Activated naive CD8-positive, alpha-beta T cell treated with anti-CD3 and anti-CD28 coated beads, Interleukin-2, amount 50 U/mL, for 24 hours (primary cell): ENCODE results near the gene NCAPD2.

Experiments used
- ATAC-seq: fragments of 150-1000 bp; cut with Tn5 transposase; one replicate; pipeline ENCODE4 v1.10.0; 2021
- DNase-seq: peaks from one replicate; pipeline ENCODE4 v3.0.0; 2021
- H3K27ac Mint-ChIP-seq: one replicate; pipeline ENCODE4 v1.8.0; 2021; ENCODE audit warnings: mild to moderate bottlenecking, mixed read lengths
- H3K27me3 Mint-ChIP-seq: one replicate; pipeline ENCODE4 v1.8.0; 2021; ENCODE audit warnings: mixed read lengths
- H3K36me3 Mint-ChIP-seq: one replicate; pipeline ENCODE4 v1.8.0; 2021; ENCODE audit warnings: low read depth, mixed read lengths
- H3K4me1 Mint-ChIP-seq: one replicate; pipeline ENCODE4 v1.8.0; 2021; ENCODE audit warnings: mixed read lengths
- H3K4me3 Mint-ChIP-seq: one replicate; pipeline ENCODE4 v1.8.0; 2021; ENCODE audit warnings: mild to moderate bottlenecking, moderate library complexity, mixed read lengths
- H3K9me3 Mint-ChIP-seq: one replicate; pipeline ENCODE4 v1.8.0; 2021; ENCODE audit warnings: mixed read lengths

NCAPD2 gene

DNA sequence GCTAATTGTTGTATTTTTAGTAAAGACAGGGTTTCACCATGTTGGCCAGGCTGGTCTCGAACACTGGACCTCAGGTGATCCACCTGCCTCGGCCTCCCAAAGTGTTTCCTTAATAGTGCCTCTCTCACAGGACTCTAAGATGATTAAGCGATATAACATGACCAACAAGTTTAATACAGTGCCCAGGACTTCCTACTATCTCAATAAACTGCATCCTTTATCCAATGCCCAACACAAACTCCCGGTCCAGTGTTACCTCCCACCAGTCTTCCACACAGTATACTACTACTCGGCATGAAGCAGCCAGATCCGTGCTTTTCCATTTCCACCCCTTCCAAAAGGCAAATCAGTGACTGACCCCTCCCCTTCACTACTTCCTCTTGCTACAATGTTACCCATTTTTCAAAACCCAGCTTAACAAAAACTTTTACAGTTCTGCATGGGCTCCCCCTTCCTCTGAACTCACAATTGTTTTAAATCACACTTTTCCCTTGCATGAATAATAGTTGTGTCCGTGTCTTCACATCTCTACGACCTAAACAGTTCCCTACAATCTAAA is 73.3 kb downstream of the NCAPD2 start:
- ATAC-seq (no peak), DNase-seq (no peak)
- Mint-ChIP-seq H3K4me3 (peak overlapping the region; percentile 100), H3K4me1 (peaks cover 60% of the 10 kb centered on the region), H3K36me3 (peaks cover 73% of the 10 kb centered on the region), H3K9me3 (no peaks in the 10 kb centered on the region), H3K27me3 (no peaks in the 10 kb centered on the region), H3K27ac (peak overlapping the region; percentile 100)

DNA sequence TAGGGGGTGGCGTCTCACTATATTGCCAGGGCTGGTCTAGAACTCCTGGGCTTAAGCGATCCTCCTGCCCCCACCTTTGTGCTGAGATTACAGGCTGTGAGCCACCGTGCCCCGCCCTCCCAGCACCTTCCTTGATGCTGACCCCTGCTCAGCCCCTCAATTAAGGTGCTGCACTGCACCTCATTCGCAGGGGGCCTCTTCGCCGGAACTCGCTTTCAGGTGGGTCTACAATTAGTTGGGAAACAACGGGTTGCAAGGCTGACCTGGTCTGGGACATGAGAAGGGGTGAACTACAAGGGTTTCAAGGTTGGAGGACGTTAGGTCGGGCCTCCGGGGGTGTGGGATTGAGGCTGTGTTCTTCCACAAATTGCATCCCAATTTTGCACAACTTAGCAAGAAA is 75.4 kb downstream of the NCAPD2 start:
- DNase-seq = no peak
- no peaks in the 10 kb centered on the region for H3K9me3 Mint-ChIP-seq
- H3K36me3 Mint-ChIP-seq = peaks cover 72% of the 10 kb centered on the region
- H3K27me3 Mint-ChIP-seq = no peaks in the 10 kb centered on the region
- H3K4me1 Mint-ChIP-seq = peaks cover 50% of the 10 kb centered on the region
- peak overlapping the region; percentile 100 for H3K4me3 Mint-ChIP-seq
- peak overlapping the region; percentile 37 for H3K27ac Mint-ChIP-seq
- ATAC-seq = no peak

GRCh38 chr12:6569786-6570185 is 75.9 kb downstream of the NCAPD2 start:
- ATAC-seq (no peak), DNase-seq (no peak)
- peak overlapping the region; percentile 100 for H3K4me3 Mint-ChIP-seq
- H3K27me3 Mint-ChIP-seq = no peaks in the 10 kb centered on the region
- peaks cover 74% of the 10 kb centered on the region for H3K36me3 Mint-ChIP-seq
- peaks cover 50% of the 10 kb centered on the region for H3K4me1 Mint-ChIP-seq
- no peaks in the 10 kb centered on the region for H3K9me3 Mint-ChIP-seq
- H3K27ac Mint-ChIP-seq = peak overlapping the region; percentile 37

- no peaks in the 10 kb centered on the region for H3K27me3 Mint-ChIP-seq
- DNase-seq = peak; percentile 67
- peak overlapping the region; percentile 100 for H3K4me3 Mint-ChIP-seq
- peak overlapping the region; percentile 33 for H3K27ac Mint-ChIP-seq
- no peak for ATAC-seq
- H3K4me1 Mint-ChIP-seq = peaks cover 49% of the 10 kb centered on the region
- H3K36me3 Mint-ChIP-seq = peaks cover 73% of the 10 kb centered on the region
- no peaks in the 10 kb centered on the region for H3K9me3 Mint-ChIP-seq
Observed at GRCh38 chr12:6570264-6570887, 76.5 kb downstream of the NCAPD2 start.

- Mint-ChIP-seq H3K4me3 (no peak overlapping the region), H3K27me3 (no peaks in the 10 kb centered on the region), H3K9me3 (no peaks in the 10 kb centered on the region), H3K4me1 (peaks cover 34% of the 10 kb centered on the region), H3K27ac (no peak overlapping the region), H3K36me3 (peaks cover 72% of the 10 kb centered on the region)
- ATAC-seq (no peak), DNase-seq (no peak)
Observed at GRCh38 chr12:6573001-6573400, 79.1 kb downstream of the NCAPD2 start.

- H3K36me3 Mint-ChIP-seq = peaks cover 73% of the 10 kb centered on the region
- no peak for ATAC-seq
- no peaks in the 10 kb centered on the region for H3K9me3 Mint-ChIP-seq
Observed at GRCh38 chr12:6574576-6575295, 80.8 kb downstream of the NCAPD2 start.

GRCh38 chr12:6575648-6576047 is 81.7 kb downstream of the NCAPD2 start:
- no peaks in the 10 kb centered on the region for H3K9me3 Mint-ChIP-seq
- ATAC-seq (no peak), DNase-seq (no peak)
- peak overlapping the region; percentile 50 for H3K27ac Mint-ChIP-seq
- H3K4me1 Mint-ChIP-seq = peaks cover 17% of the 10 kb centered on the region
- peaks cover 72% of the 10 kb centered on the region for H3K36me3 Mint-ChIP-seq
- no peak overlapping the region for H3K4me3 Mint-ChIP-seq
- no peaks in the 10 kb centered on the region for H3K27me3 Mint-ChIP-seq

More at GRCh38 chr12:6574576-6575295, 80.8 kb downstream of the NCAPD2 start:
- no peaks in the 10 kb centered on the region for H3K27me3 Mint-ChIP-seq
- H3K4me3 Mint-ChIP-seq = no peak overlapping the region
- H3K27ac Mint-ChIP-seq = peak overlapping the region; percentile 50
- H3K4me1 Mint-ChIP-seq = peaks cover 24% of the 10 kb centered on the region
- DNase-seq = no peak
